ENCODE measurements around the gene TCEAL3.

Gene TCEAL3

GRCh38 chrX:103630171-103630511 lies 22.4 kb downstream of the TCEAL3 start:
- Histone ChIP-seq H3K27me3 (ENCODE audit: insufficient read depth, poor library complexity, severe bottlenecking) (peaks cover 19% of the 10 kb centered on the region), H3K4me3 (replicated peaks; ENCODE audit: insufficient read depth, low read length) (no peak overlapping the region), H3K27ac (replicated peaks) (no peak overlapping the region)
- DNase-seq (ENCODE audit: low read depth in 1 of 2, low spot score in 1 of 2), result no peak
- no peak for TF ChIP-seq SPI1 (IDR thresholded peaks at IDR 0.05; ENCODE audit: borderline replicate concordance, low read depth)
- no peak for TF ChIP-seq REST (IDR thresholded peaks at IDR 0.05; ENCODE audit: insufficient replicate concordance, low read depth)
- no peak for TF ChIP-seq GABPA (IDR thresholded peaks at IDR 0.05; ENCODE audit: low read depth)
- no peak for TF ChIP-seq CTCF (IDR thresholded peaks at IDR 0.05; ENCODE audit: insufficient read depth, low read length)
- TF ChIP-seq POLR2AphosphoS5 (IDR thresholded peaks at IDR 0.05; ENCODE audit: low read depth), result no peak

- Histone ChIP-seq H3K27me3 (ENCODE audit: insufficient read depth, poor library complexity, severe bottlenecking) (peaks cover 19% of the 10 kb centered on the region), H3K27ac (replicated peaks) (no peak overlapping the region), H3K4me3 (replicated peaks; ENCODE audit: insufficient read depth, low read length) (no peak overlapping the region)
- no peak for DNase-seq (ENCODE audit: low read depth in 1 of 2, low spot score in 1 of 2)
- no peak for TF ChIP-seq REST (IDR thresholded peaks at IDR 0.05; ENCODE audit: insufficient replicate concordance, low read depth)
These were observed 23.4 kb downstream of the TCEAL3 start for GRCh38 chrX:103631145-103631544.

- Histone ChIP-seq H3K27ac (replicated peaks) (no peak overlapping the region), H3K27me3 (ENCODE audit: insufficient read depth, poor library complexity, severe bottlenecking) (no peaks in the 10 kb centered on the region), H3K4me3 (replicated peaks; ENCODE audit: insufficient read depth, low read length) (no peak overlapping the region)
- no peak for DNase-seq (ENCODE audit: low read depth in 1 of 2, low spot score in 1 of 2)
- no peak for TF ChIP-seq SPI1 (IDR thresholded peaks at IDR 0.05; ENCODE audit: borderline replicate concordance, low read depth)
- no peak for TF ChIP-seq POLR2AphosphoS5 (IDR thresholded peaks at IDR 0.05; ENCODE audit: low read depth)
- TF ChIP-seq GABPA (IDR thresholded peaks at IDR 0.05; ENCODE audit: low read depth), result no peak
- TF ChIP-seq REST (IDR thresholded peaks at IDR 0.05; ENCODE audit: insufficient replicate concordance, low read depth), result no peak
- TF ChIP-seq CTCF (IDR thresholded peaks at IDR 0.05; ENCODE audit: insufficient read depth, low read length), result no peak
These were observed 27.7 kb downstream of the TCEAL3 start for GRCh38 chrX:103635436-103635835.
